HCT116 (cell line): ENCODE measurements around the gene AIF1L. TPM values are rescaled to one million over a fixed set of nuclear protein-coding genes. Genes with fewer than 3 reads are reported as not detected.

Source experiments
- ATAC-seq: fragments of 200-7000 bp; cut with Tn5 transposase; 2 replicates; pipeline ENCODE4 v1.9.1; 2020; ENCODE audit warnings: mild to moderate bottlenecking, moderate library complexity
- Bru-seq: library from RNA; stranded (reverse); fragments of 400-500 nt; gene quantifications from one replicate; lab custom pipeline; 2021; lab: Mats Ljungman, UMichigan
- BruChase-seq, 2 experiments: library from RNA; stranded (reverse); fragments of 400-500 nt; gene quantifications; one replicate each; lab custom pipeline; 2021; lab: Mats Ljungman, UMichigan
- BruUV-seq: library from RNA; stranded (reverse); fragments of 400-500 nt; replicated peaks from 2 replicates; lab custom pipeline; 2021; lab: Mats Ljungman, UMichigan
- CTCF ChIA-PET: fragments of 300-600 bp; sonication (Branson Sonifier 250); formaldehyde crosslinking; loops from one replicate; lab custom pipeline; 2021; ENCODE audit warnings: antibody characterized with exemption; lab: Charles Lee
- POLR2A ChIA-PET: fragments of 300-600, 350-600 bp; sonication (Branson Sonifier 250); formaldehyde crosslinking; loops from one replicate; lab custom pipeline; 2021; ENCODE audit warnings: antibody characterized with exemption; lab: Charles Lee
- RAD21 ChIA-PET, 2 experiments: fragments of 300-600 bp; sonication (Branson Sonifier 250); formaldehyde crosslinking; loops; one replicate each; lab custom pipeline; 2023; ENCODE audit warnings: low total read pairs in 2 of 2; ENCODE audit not compliant: uncharacterized antibody in 2 of 2, unreplicated experiment in 2 of 2, low non-redundant PET in 1 of 2; lab: Charles Lee
- DNase-seq: peaks from one replicate; pipeline ENCODE4 v3.0.0-alpha.2; 2010; ENCODE audit warnings: low read depth, low spot score
- H2AFZ ChIP-seq: fragments of 200-600 bp; shearing (Covaris generic), sonication (generic); 2 replicates; pipeline ENCODE4 v1.6.1; 2017; ENCODE audit warnings: low read depth, mixed run types, mixed read lengths, antibody characterized with exemption, low read length; ENCODE audit not compliant: poor library complexity, severe bottlenecking
- H3K27ac ChIP-seq: 2 replicates; pipeline ENCODE4 v1.5.1; 2012; ENCODE audit warnings: low read depth, low read length
- H3K27me3 ChIP-seq: fragments of 200-600 bp; sonication (generic); 2 replicates; pipeline ENCODE4 v1.6.1; 2016; ENCODE audit warnings: mixed run types, low read length, mixed read lengths; ENCODE audit not compliant: insufficient read depth
- H3K36me3 ChIP-seq, 2 experiments: fragments of 200-500 bp in 1 of 2; fragments of 200-600 bp in 1 of 2; sonication (Bioruptor generic) in 1 of 2; sonication (generic) in 1 of 2; 2 replicates each; pipeline versions ENCODE4 v1.5.1 to v1.6.1; 2014 to 2016; ENCODE audit warnings: low read length in 2 of 2, inconsistent platforms in 1 of 2, mixed read lengths in 1 of 2, mixed run types in 1 of 2; ENCODE audit not compliant: insufficient read depth in 2 of 2, control insufficient read depth in 1 of 2
- H3K4me1 ChIP-seq, 2 experiments: fragments of 200-600 bp in 1 of 2; sonication (generic) in 1 of 2; 2 replicates each; pipeline versions ENCODE4 v1.5.1 to v1.6.1; 2012 to 2017; ENCODE audit warnings: low read length in 2 of 2, inconsistent platforms in 1 of 2, mild to moderate bottlenecking in 1 of 2, mixed read lengths in 1 of 2, mixed run types in 1 of 2, moderate library complexity in 1 of 2; ENCODE audit not compliant: insufficient read depth in 2 of 2, control insufficient read depth in 1 of 2
- H3K4me2 ChIP-seq: fragments of 200-600 bp; sonication (generic); 2 replicates; pipeline ENCODE4 v1.6.1; 2017; ENCODE audit warnings: mixed run types, low read length, mixed read lengths
- H3K4me3 ChIP-seq, 2 experiments: fragments of 200-600 bp in 1 of 2; sonication (generic) in 1 of 2; replicated peaks in 1 of 2; 2 replicates each; pipeline ENCODE4 v1.5.1; 2011 to 2016; ENCODE audit warnings: low read length in 2 of 2, control low read depth in 1 of 2, low read depth in 1 of 2, mild to moderate bottlenecking in 1 of 2, mixed read lengths in 1 of 2, mixed run types in 1 of 2
- H3K79me2 ChIP-seq: fragments of 200-600 bp; sonication (generic); 2 replicates; pipeline ENCODE4 v1.6.1; 2017; ENCODE audit warnings: mild to moderate bottlenecking, mixed run types, low read length, moderate library complexity, mixed read lengths; ENCODE audit not compliant: insufficient read depth
- H3K9ac ChIP-seq: fragments of 200-600 bp; sonication (generic); 2 replicates; pipeline ENCODE4 v1.6.1; 2016; ENCODE audit warnings: low read length, mixed read lengths
- H3K9me2 ChIP-seq: fragments of 200-600 bp; sonication (generic), shearing (Covaris generic); 2 replicates; pipeline ENCODE4 v1.6.1; 2017; ENCODE audit warnings: mixed run types, mild to moderate bottlenecking, moderate library complexity; ENCODE audit not compliant: insufficient read depth
- H3K9me3 ChIP-seq, 2 experiments: fragments of 200-500 bp in 1 of 2; fragments of 200-600 bp in 1 of 2; sonication (Bioruptor generic) in 1 of 2; sonication (generic) in 1 of 2; 2 replicates each; pipeline ENCODE4 v1.6.1; 2014 to 2017; ENCODE audit warnings: low read length in 2 of 2, mixed read lengths in 2 of 2, inconsistent platforms in 1 of 2, low read depth in 1 of 2, mild to moderate bottlenecking in 1 of 2, mixed run types in 1 of 2, moderate library complexity in 1 of 2; ENCODE audit not compliant: control insufficient read depth in 1 of 2, insufficient read depth in 1 of 2
- H4K20me1 ChIP-seq: fragments of 200-600 bp; sonication (generic), shearing (Covaris generic); 2 replicates; pipeline ENCODE4 v1.6.1; 2017; ENCODE audit warnings: mixed run types, mild to moderate bottlenecking, moderate library complexity; ENCODE audit not compliant: insufficient read depth
- CEBPB ChIP-seq: IDR thresholded peaks from 2 replicates; pipeline ENCODE4 v1.6.1; 2012; ENCODE audit warnings: low read depth
- CTCF ChIP-seq, 3 experiments: fragments of 200-600 bp in 1 of 3; sonication (generic) in 1 of 3; IDR thresholded peaks in 2 of 3; conservative IDR thresholded peaks in 1 of 3; 2 replicates each; pipeline ENCODE4 v1.5.1; 2012 to 2017; ENCODE audit warnings: low read depth in 2 of 3, low read length in 2 of 3, antibody characterized with exemption in 1 of 3, borderline replicate concordance in 1 of 3, control low read depth in 1 of 3, mild to moderate bottlenecking in 1 of 3, mixed read lengths in 1 of 3, mixed run types in 1 of 3, moderate library complexity in 1 of 3; ENCODE audit not compliant: insufficient read depth in 1 of 3
- EGR1 ChIP-seq: IDR thresholded peaks from 2 replicates; pipeline ENCODE4 v1.6.1; 2012; ENCODE audit warnings: low read depth
- EZH2 ChIP-seq: fragments of 200-600 bp; sonication (generic); IDR thresholded peaks from 2 replicates; pipeline ENCODE4 v1.6.1; 2017; ENCODE audit warnings: antibody characterized with exemption, mixed run types
- EZH2phosphoT487 ChIP-seq: fragments of 200-600 bp; IDR thresholded peaks from 2 replicates; pipeline ENCODE4 v1.6.1; 2018; ENCODE audit warnings: antibody characterized with exemption, borderline replicate concordance
- MAX ChIP-seq: IDR thresholded peaks from 2 replicates; pipeline ENCODE4 v1.6.1; 2012
- POLR2A ChIP-seq: IDR thresholded peaks from 2 replicates; pipeline ENCODE4 v1.7.0; 2011; ENCODE audit warnings: borderline replicate concordance; ENCODE audit not compliant: insufficient read depth, insufficient read length; ENCODE audit errors: extremely low read depth
- POLR2AphosphoS5 ChIP-seq: IDR thresholded peaks from 2 replicates; pipeline ENCODE4 v1.6.1; 2011; ENCODE audit warnings: mild to moderate bottlenecking, low read depth, low read length, moderate library complexity
- RAD21 ChIP-seq: IDR thresholded peaks from 2 replicates; pipeline ENCODE4 v1.6.1; 2012; ENCODE audit warnings: low read depth, mild to moderate bottlenecking
- SP1 ChIP-seq: IDR thresholded peaks from 2 replicates; pipeline ENCODE4 v1.6.1; 2012; ENCODE audit warnings: low read depth
- SRF ChIP-seq: IDR thresholded peaks from 2 replicates; pipeline ENCODE4 v1.6.1; 2012; ENCODE audit warnings: low read depth
- TCF7L2 ChIP-seq: IDR thresholded peaks from 2 replicates; pipeline ENCODE4 v1.7.0; 2011; ENCODE audit warnings: borderline replicate concordance, inconsistent platforms; ENCODE audit not compliant: insufficient read depth, insufficient read length; ENCODE audit errors: extremely low read depth
- YY1 ChIP-seq: IDR thresholded peaks from 2 replicates; pipeline ENCODE4 v1.6.1; 2011; ENCODE audit warnings: low read length, low read depth, moderate library complexity, mild to moderate bottlenecking; ENCODE audit not compliant: insufficient replicate concordance; ENCODE audit errors: extremely low read depth
- ZBTB33 ChIP-seq: IDR thresholded peaks from 2 replicates; pipeline ENCODE4 v1.6.1; 2011; ENCODE audit warnings: mild to moderate bottlenecking, low read length, moderate library complexity; ENCODE audit not compliant: insufficient replicate concordance; ENCODE audit errors: extremely low read depth
- ZNF274 ChIP-seq: fragments of 200-500 bp; sonication (Bioruptor generic); IDR thresholded peaks from 2 replicates; pipeline ENCODE4 v1.6.1; 2014; ENCODE audit warnings: mild to moderate bottlenecking, low read depth, low read length, inconsistent platforms
- intact Hi-C: fragments of 100-400 bp; cut with micrococcal nuclease; formaldehyde crosslinking; loops from 2 replicates; pipeline ENCODE4 v1.10.0; 2022
- long read RNA-seq: library from polyadenylated mRNA; unstranded; transcript quantifications from one replicate; pipeline ENCODE4 v2.0.0, GENCODE V29; 2021; ENCODE audit not compliant: unreplicated experiment
- polyA plus RNA-seq: library from polyadenylated mRNA; unstranded; fragments of >200 nt; gene quantifications from 2 replicates; pipeline ENCODE4 v1.2.1, GENCODE V29; 2012; ENCODE audit warnings: missing spikeins
- total RNA-seq: library from RNA; stranded (reverse); gene quantifications from one replicate; pipeline ENCODE4 v1.2.1, GENCODE V29; 2021; ENCODE audit not compliant: unreplicated experiment

The AIF1L gene
- total RNA-seq, result 34.0 TPM
- 17.3 and 22.8 TPM in 2 replicates for polyA plus RNA-seq
- Bru-seq, nascent RNA, result percentile 51 among the genes with signal in this experiment
- BruChase-seq, experiment 1, labeled RNA remaining after a 6-hour chase, result percentile 74 among the genes with signal in this experiment
- BruChase-seq, experiment 2, labeled RNA remaining after a 2-hour chase, result percentile 62 among the genes with signal in this experiment
- long read RNA-seq, transcript AIF1L-201 (6 exons, 3,364 nt), result major isoform, 24 of 50 reads
- long read RNA-seq, partial matches to known transcripts, result 23 of 50 reads
- long read RNA-seq, other reads (novel, unspliced or antisense), result 2 of 50 reads

GRCh38 chr9:131096269-131097125 is at the start of gene AIF1L:
AIF1L (plus strand) TSS chr9:131096531; CDS start chr9:131096630, 99 bp downstream.
- CTCF ChIA-PET, result no interaction called here
- Histone ChIP-seq H2AFZ (peak within 1 kb of the TSS; percentile 91), H3K4me2 (peak within 1 kb of the TSS; percentile 92), H3K9me2 (no peaks in the 10 kb centered on the region), H3K9me3 (no peaks in the 10 kb centered on the region), H3K36me3 (no peaks in the 10 kb centered on the region), H3K9ac (peak within 1 kb of the TSS; percentile 74), H3K79me2 (no peaks in the 10 kb centered on the region; the same call in 1 of the 2 replicates), H3K27ac (peak within 1 kb of the TSS; percentile 83), H3K4me1 (peaks cover 14 to 28% of the 10 kb centered on the region in 2 experiments), H3K27me3 (no peaks in the 10 kb centered on the region), H3K4me3 (peak within 1 kb of the TSS; percentile 71 to 72), H4K20me1 (no peaks in the 10 kb centered on the region)
- RAD21 ChIA-PET, result no interaction called here
- ATAC-seq (peak; percentile 77), DNase-seq (peak; percentile 29)
- no TSS peak for BruUV-seq
- peak; percentile 78 for TF ChIP-seq EGR1
- no peak for TF ChIP-seq RAD21
- TF ChIP-seq SRF, result no peak
- TF ChIP-seq MAX, result no peak; the same call in 1 of the 2 replicates
- TF ChIP-seq TCF7L2, result peak; percentile 44
- no peak for TF ChIP-seq POLR2A
- peak; percentile 71 for TF ChIP-seq POLR2AphosphoS5
- no peak for TF ChIP-seq ZNF274
- TF ChIP-seq ZBTB33, result no peak
- no peak for TF ChIP-seq EZH2
- TF ChIP-seq YY1, result no peak
- no peak for TF ChIP-seq SP1
- TF ChIP-seq EZH2phosphoT487, result no peak
- TF ChIP-seq CTCF (IDR thresholded peaks at IDR 0.05 in 2 of 3, conservative IDR thresholded peaks at IDR 0.05 in 1 of 3; ENCODE audit: borderline replicate concordance in 1 of 3, insufficient read depth in 1 of 3, low read depth in 2 of 3, low read length in 2 of 3), result peak in 1 of 3 experiments; percentile 20; a peak in 1 of 6 replicates
- TF ChIP-seq CEBPB, result no peak
- intact Hi-C loops, result no loop called here
- POLR2A ChIA-PET, result interaction anchor here (1.1 to 1.5 kb wide), 2 partner anchors 9 to 29 kb away, joined by 4 to 7 read pairs; partner anchors contain the start of gene NUP214
